Measurements from ENCODE around the gene MACF1.

The MACF1 gene

GRCh38 chr1:39294531-39294930 lies 90.0 kb downstream of the MACF1 start:
- no peak for TF ChIP-seq CTCF (IDR thresholded peaks at IDR 0.05; ENCODE audit: low read depth, low read length)
- no peak for DNase-seq
- no peaks in the 10 kb centered on the region for H3K27me3 ChIP-seq (ENCODE audit: insufficient read depth, low read depth, severe bottlenecking)
- no peak overlapping the region for H3K4me3 ChIP-seq (ENCODE audit: low read depth, low read length)
- peaks cover 82% of the 10 kb centered on the region for H3K36me3 ChIP-seq
- no peak overlapping the region for H3K27ac ChIP-seq
- no peaks in the 10 kb centered on the region for H3K9me3 ChIP-seq (ENCODE audit: severe bottlenecking)

DNA sequence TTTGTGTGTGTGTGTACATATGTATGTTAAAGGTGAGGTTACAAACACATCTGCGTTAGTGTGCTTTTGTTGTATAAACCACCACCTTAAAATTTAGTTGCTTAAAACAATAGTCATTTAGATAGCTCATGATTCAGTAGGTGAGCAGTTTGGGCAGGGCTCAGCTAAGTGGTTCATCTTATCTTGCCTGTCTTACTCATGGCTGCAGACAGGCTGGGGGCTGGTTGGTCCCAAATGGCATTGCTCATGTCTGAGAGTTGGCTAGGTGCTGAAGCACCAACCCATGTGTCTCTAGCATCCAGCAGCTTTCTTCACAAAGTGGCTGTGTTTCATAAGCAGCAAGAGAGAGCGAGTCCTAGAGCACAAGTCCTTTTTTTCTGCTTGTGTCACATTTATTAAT lies 91.4 kb downstream of the MACF1 start:
- TF ChIP-seq CTCF (IDR thresholded peaks at IDR 0.05; ENCODE audit: low read depth, low read length): no peak
- no peak for DNase-seq
- Histone ChIP-seq H3K36me3 (peaks cover 82% of the 10 kb centered on the region), H3K4me3 (ENCODE audit: low read depth, low read length) (no peak overlapping the region), H3K9me3 (ENCODE audit: severe bottlenecking) (no peaks in the 10 kb centered on the region), H3K27me3 (ENCODE audit: insufficient read depth, low read depth, severe bottlenecking) (no peaks in the 10 kb centered on the region), H3K27ac (no peak overlapping the region)

DNA sequence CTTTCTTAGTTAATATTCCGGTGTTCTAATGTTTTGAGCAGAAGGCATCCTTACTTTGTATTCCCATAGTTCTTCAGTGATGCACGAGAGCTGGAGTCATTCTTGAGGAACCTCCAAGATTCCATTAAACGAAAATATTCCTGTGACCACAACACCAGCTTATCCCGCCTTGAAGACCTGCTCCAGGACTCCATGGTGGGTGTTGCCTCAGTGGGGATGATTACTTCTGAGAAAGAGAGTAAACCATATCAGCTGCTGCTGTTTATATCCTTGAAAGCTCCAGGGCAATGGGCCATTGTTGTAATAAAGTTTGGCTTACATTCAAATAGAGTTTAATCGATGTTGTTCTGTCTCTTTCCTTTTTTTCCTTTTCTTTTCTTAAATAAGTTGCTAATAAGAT lies 93.1 kb downstream of the MACF1 start:
- no peaks in the 10 kb centered on the region for H3K27me3 ChIP-seq (ENCODE audit: insufficient read depth, low read depth, severe bottlenecking)
- no peak overlapping the region for H3K27ac ChIP-seq
- peaks cover 86% of the 10 kb centered on the region for H3K36me3 ChIP-seq
- DNase-seq: no peak
- H3K9me3 ChIP-seq (ENCODE audit: severe bottlenecking): no peaks in the 10 kb centered on the region
- no peak overlapping the region for H3K4me3 ChIP-seq (ENCODE audit: low read depth, low read length)
- TF ChIP-seq CTCF (IDR thresholded peaks at IDR 0.05; ENCODE audit: low read depth, low read length): no peak

DNA sequence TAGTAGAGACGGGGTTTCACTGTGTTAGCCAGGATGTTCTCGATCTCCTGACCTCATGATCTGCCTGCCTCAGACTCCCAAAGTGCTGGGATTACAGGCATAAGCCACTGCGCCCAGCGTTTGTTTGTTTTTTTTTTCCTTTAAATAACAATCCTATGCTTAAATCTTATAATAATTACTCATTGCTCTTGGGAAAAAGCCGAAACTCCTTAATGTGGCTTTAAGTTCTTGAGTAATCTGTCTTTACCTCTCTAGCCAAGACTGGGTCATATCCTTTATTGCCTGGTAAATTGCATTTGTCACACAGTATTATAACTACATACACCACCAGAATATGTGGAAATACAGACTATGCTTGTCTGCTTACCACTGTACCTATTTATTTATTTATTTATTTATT lies 97.1 kb downstream of the MACF1 start:
- H3K27ac ChIP-seq: no peak overlapping the region
- no peak for TF ChIP-seq CTCF (IDR thresholded peaks at IDR 0.05; ENCODE audit: low read depth, low read length)
- no peaks in the 10 kb centered on the region for H3K27me3 ChIP-seq (ENCODE audit: insufficient read depth, low read depth, severe bottlenecking)
- peaks cover 68% of the 10 kb centered on the region for H3K36me3 ChIP-seq
- DNase-seq: no peak
- H3K4me3 ChIP-seq (ENCODE audit: low read depth, low read length): no peak overlapping the region
- H3K9me3 ChIP-seq (ENCODE audit: severe bottlenecking): no peaks in the 10 kb centered on the region

DNA sequence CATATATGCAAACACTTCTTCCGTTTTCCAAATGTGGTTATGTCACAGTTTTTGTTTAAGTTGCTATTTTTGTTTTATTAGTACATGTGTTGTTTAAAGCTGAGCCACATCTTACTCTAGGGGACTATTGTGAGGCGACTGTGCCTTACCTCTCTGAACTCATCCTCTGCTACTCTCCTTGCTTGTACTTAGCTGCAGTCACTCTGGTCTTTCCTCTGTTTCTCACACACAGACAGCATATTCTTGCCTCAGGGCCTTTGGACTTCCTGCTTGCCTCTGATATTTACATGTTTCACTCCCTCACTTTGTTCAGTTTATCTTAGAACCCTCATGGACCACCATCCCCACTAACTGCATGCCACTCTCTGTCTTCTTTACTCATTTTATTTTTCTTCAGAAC lies 101.1 kb downstream of the MACF1 start:
- Histone ChIP-seq H3K4me3 (ENCODE audit: low read depth, low read length) (no peak overlapping the region), H3K27me3 (ENCODE audit: insufficient read depth, low read depth, severe bottlenecking) (no peaks in the 10 kb centered on the region), H3K27ac (no peak overlapping the region), H3K9me3 (ENCODE audit: severe bottlenecking) (no peaks in the 10 kb centered on the region), H3K36me3 (peaks cover 63% of the 10 kb centered on the region)
- no peak for DNase-seq
- TF ChIP-seq CTCF (IDR thresholded peaks at IDR 0.05; ENCODE audit: low read depth, low read length): no peak

- Histone ChIP-seq H3K9me3 (ENCODE audit: severe bottlenecking) (no peaks in the 10 kb centered on the region), H3K4me3 (ENCODE audit: low read depth, low read length) (no peak overlapping the region), H3K27ac (no peak overlapping the region), H3K27me3 (ENCODE audit: insufficient read depth, low read depth, severe bottlenecking) (no peaks in the 10 kb centered on the region), H3K36me3 (peaks cover 72% of the 10 kb centered on the region)
- no peak for DNase-seq
- TF ChIP-seq CTCF (IDR thresholded peaks at IDR 0.05; ENCODE audit: low read depth, low read length): no peak
Observed at GRCh38 chr1:39310015-39310414, 105.5 kb downstream of the MACF1 start.
